ENCODE measurements around the gene GPA33.
A peak's percentile ranks its signal among the peaks of the same experiment; 100 is the strongest.

Gene GPA33

GRCh38 chr1:167117225-167117624, 27.0 kb upstream of the GPA33 start:
- DNase-seq (ENCODE audit: low spot score): no peak

- DNase-seq (ENCODE audit: low spot score): no peak
These were observed 26.0 kb upstream of the GPA33 start for GRCh38 chr1:167116174-167116573.

DNA sequence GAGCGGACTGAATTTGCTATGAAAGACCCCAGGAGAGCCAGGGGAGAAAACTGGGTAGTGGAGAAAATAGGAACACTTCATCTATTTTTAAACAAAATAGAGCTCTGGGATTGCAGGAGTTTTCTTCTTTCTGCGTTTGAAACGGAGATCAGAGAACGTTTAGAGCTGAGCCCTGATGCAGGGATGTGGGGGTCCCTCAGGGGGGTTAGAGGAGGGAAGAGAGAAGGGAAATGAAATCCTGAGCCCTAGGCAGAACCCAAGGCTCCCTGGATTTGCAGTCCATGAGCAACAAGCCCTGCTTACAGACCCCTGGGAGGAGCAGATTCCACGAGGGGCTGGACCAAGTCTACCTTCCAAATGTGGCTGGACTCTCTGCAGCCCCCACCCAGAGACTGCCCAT, 25.5 kb upstream of the GPA33 start:
- no peak for DNase-seq (ENCODE audit: low spot score)

GRCh38 chr1:167114725-167115124, 24.5 kb upstream of the GPA33 start:
- no peak for DNase-seq (ENCODE audit: low spot score)

- DNase-seq (ENCODE audit: low spot score): no peak
These were observed 21.9 kb upstream of the GPA33 start for GRCh38 chr1:167111868-167112709.

DNA sequence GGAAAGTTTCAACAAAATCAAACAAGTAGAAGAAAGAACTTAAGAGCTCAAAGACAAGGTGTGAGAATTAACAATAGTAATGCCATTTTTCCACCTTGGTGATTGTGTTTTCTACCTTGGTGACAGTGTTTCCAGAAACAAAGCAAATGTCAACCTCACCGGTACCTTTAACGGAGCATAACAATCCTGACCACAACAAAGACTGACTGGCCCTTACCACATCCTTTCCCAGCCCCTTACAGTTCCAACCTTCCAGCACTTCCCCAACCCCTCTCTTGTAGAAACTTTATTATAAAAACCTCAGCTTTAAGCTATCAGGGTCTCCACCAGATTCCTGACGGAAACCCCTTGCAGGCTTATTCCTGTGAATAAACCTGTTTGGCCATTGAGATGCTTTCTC, 20.4 kb upstream of the GPA33 start:
- DNase-seq (ENCODE audit: low spot score): no peak

DNA sequence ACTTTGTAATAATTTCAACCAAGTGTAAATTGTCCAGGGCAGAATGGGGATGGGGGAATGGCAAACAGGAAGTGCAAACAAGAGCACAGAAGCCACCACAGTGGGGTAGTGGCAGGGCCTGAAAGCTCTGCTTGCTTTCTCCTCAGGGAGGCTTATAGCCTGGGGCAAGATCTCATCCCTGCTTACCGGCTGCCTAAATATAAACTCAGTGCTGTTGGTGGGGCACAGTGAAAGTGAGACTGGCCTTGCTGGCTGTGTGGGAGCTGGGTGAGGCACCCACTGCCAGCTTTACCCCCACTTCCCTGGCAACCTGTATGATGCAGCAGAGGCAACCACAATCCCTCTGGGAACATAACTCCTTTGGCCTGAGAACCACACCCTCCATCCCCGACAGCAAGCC, 18.9 kb upstream of the GPA33 start:
- DNase-seq (ENCODE audit: low spot score): no peak

DNA sequence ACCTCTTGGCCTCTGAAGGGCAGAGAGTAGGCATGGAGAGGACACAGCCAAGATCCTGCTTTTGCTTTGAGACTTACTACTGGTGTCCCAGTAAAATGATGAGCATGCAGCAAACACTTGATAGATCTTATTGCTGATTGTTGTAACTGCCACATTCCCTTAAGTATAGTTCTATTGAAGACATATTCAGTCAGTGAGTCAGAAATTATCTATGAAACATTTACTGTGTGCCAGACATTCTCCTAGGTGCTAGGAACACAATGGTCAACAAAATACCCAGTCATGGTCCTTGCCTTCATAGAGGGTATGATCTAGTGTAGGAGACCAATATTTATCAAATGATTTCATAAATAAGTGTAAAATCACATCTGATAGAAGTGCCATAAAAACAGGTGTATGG, 17.3 kb upstream of the GPA33 start:
- no peak for DNase-seq (ENCODE audit: low spot score)

DNA sequence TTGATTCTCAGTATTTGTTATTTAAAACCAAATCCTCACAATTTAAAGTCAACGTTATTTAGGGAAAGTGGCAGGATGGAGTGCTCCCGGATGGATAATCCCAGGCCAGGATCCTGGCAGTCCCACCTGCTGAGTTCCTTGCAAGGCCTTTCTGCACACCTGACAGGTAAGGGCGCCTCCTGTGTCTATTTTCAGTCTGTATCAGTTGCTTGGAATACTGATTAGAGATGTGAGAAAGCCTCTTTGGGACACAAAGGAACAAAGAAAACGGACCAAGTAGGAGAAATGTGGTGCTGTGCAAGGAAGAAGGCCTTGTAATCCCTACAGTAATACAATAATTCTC, 15.9 kb upstream of the GPA33 start:
- no peak for DNase-seq (ENCODE audit: low spot score)

DNA sequence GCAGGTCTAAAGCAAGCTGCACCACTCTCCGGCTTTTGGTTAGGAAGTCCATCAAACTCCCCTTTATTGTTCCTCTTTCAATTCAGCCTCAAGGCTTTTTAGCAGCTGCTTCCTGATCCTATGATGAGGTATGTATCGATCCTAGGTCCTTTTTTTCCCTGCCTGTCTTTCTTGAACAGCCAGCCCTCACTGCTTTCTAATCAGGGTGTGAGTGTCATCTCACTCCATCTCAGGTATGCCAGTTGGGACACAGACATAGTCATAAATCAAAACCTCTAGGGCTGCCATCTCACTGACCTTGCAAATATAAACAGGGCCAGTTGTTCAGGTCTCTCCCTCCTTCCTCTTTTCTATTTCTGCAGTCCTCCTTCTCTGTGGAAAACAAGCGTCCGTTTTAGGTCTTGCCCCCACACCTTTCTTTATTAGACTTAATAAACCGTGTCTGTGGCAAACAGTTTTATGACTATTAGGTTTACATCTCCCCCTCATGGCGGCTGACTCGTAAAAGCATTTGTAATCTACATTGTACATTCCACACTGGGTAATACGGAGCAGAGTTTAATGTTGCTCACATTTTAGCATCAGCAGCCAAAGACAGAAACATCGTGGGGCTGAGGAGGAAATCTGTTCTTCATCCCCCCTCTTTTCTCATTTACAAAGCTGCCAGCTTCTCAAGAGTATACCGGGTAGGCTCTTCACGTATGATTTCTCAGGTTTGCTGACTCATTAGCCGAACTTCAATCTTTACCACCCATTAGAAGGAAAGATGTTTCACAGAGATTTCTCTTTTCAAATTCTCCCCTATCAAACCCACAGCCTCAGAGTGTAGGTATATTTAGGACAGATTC, 15.3 kb upstream of the GPA33 start:
- peak; percentile 64 for DNase-seq (ENCODE audit: low spot score)

- DNase-seq (ENCODE audit: low spot score): no peak
These were observed 14.1 kb upstream of the GPA33 start for GRCh38 chr1:167104256-167104633.

GRCh38 chr1:167102906-167103573, 12.9 kb upstream of the GPA33 start:
- no peak for DNase-seq (ENCODE audit: low spot score)

- DNase-seq (ENCODE audit: low spot score): no peak
These were observed 11.6 kb upstream of the GPA33 start for GRCh38 chr1:167101754-167102153.

DNA sequence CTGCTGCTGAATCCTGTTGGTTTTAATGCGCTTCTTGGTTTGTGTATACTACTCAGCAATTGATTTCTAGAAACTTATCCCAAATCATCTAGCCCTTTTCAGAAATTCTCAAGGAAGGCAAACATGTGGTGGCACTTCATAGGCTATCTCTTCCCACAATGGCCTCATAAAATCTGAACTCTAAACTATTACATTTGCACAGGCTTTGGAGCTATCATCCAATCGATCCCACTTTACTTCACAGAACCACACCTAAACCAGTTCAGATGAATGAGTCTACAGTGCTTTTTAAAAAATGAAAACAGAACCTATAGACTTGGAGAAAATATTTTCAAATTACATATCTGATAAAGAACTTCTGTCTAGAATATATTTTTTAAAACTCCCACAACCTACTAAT, 10.6 kb upstream of the GPA33 start:
- DNase-seq (ENCODE audit: low spot score): no peak

GRCh38 chr1:167099851-167100250, 9.7 kb upstream of the GPA33 start:
- no peak for DNase-seq (ENCODE audit: low spot score)

GRCh38 chr1:167095368-167095767, 5.2 kb upstream of the GPA33 start:
- DNase-seq (ENCODE audit: low spot score): peak; percentile 31

DNA sequence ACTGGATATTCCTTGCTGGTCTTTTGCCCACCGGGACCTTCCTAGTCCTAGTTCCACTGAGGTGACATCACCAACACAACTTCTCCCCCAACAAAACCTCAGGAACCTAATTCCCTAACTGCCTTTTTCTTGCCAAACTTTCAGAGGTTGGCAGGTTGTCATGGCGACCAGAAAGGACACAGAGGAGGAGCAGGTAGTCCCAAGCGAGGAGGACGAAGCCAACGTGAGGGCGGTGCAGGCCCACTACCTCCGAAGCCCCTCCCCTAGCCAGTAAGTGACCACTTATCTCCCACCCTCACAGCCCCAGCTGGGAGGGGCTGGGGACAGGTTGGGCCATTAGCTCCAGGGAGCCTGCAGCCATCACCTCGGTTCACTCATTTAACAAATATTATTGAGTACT, 4.5 kb upstream of the GPA33 start:
- no peak for DNase-seq (ENCODE audit: low spot score)

- DNase-seq (ENCODE audit: low spot score): no peak
These were observed 3.8 kb upstream of the GPA33 start, which contains the start of gene STYXL2 for GRCh38 chr1:167093846-167094516. TSS of gene STYXL2 (plus strand) at chr1:167094075. CDS start at chr1:167094850, 775 bp downstream.

DNA sequence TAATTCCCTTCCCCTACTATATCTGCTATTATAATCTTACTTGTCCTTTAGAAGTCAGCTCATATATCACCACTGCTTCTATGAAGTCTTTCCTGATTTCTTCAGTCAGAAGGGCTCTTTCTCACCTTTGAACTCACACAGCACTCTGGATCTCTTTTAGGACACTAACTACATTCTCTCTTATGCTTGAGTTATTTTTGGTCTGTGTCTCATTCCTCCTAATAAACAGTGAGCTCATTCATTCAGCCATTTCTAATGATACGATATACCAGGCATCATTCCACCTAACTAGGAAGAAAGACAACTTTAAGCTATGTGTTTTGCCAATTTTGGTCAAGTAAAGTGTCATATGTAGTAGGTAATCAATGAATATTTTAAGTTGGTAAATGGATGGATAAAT, 2.5 kb upstream of the GPA33 start:
- no peak for DNase-seq (ENCODE audit: low spot score)

DNA sequence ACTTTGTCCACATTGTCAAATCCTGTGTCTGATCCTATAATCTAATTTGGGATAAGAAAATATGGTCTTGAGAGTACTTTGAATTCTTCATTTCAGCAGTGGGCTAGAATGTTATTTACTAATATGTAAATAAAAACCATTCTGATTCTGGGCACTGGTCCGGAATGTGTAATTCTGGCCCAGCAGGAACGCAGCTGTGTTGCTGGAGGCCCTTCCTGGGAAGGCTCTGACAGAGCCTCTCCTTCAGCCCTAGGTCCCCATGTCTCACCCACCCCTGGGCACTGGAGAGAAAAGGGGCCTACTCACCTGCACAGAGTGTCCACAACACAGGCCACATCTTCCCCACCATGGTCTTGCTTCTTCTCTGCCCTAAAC, 251 bp downstream of the GPA33 start:
- no peak for DNase-seq (ENCODE audit: low spot score)

DNA sequence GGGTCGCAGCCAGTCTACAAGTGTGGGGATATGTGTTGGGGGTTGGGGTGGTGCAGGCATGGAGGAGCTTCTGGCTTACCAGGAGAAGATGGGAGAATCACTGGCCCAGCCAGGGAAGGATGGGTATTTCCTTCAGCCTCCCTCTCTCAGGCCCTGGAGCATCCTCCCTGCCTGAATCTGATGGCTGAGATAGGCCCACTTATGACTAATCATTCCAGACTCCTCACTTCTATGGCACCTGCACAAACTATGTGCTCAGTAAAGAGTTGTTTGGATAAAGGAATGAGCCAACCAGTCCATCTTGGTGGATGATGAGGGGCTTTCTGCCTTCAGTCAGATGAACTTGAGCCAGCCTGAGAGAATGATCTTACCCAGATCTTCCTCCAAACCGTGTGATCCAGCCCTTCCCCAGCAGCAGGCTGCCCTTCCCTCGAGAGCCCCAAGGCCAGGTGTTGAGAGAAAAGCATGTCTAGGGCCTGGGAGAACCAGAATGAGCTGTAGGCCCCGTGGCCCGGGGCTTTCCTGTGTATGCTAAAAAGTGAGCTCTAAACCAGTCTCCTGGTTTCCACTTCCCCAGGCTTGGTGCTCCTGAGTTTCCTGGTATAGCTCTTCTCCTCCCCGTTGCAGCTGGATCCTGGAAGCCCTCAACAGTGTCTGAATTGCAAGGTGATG, 1.3 kb downstream of the GPA33 start:
- no peak for DNase-seq (ENCODE audit: low spot score)

DNA sequence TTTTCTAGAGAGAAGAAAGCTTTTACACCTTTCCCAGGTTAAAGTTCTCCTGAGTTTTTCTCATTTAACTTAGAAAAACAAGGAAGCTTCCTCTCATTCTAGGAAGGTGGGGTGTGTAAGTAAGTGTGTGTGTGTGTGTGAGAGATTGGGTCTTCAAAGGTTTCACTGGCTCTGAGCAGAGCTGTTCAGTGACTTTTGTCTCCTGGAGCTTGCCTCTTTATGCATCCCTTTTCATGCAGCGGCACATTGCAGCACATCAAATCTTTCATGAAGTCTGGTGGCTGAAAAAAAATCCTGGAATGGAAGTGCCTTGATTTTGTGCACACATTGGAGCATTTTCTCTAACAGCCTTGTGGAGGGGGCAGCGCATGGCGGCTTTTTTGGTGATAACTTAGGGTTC, 3.4 kb downstream of the GPA33 start:
- no peak for DNase-seq (ENCODE audit: low spot score)
